ENCODE data around the gene ZNF169. TPM values are rescaled to one million over a fixed set of nuclear protein-coding genes. Genes with fewer than 3 reads are reported as not detected.
"Not testable (repeated sequence)": the region's sequence is repeated elsewhere in the genome, so short reads cannot be mapped to it uniquely, and the experiment has no call there.

ZNF169 gene
- total and polyA plus RNA-seq, 2 donors (not counting 1 experiment from before 2014, with no cell fraction given), result 1.8 to 3.5 TPM

DNA sequence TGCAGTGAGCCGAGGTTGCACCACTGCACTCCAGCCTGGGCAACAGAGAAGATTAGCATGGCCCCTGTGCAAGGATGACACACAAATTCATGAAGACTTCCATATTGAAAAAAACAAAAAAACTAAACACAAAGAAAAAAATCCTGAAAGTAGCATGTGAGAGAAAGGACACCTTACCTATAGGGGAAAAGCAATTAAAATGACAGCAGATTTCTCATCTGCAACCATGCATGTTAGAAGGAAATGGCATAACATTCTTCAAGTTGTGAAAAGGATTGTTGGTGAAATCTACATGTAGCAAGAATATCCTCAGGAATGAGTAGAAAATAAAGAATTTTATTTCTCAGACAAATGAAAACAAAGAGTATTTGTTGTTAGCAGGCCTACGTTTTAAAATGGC, 13.4 kb upstream of the ZNF169 start:
- TF ChIP-seq, protein P1, sequence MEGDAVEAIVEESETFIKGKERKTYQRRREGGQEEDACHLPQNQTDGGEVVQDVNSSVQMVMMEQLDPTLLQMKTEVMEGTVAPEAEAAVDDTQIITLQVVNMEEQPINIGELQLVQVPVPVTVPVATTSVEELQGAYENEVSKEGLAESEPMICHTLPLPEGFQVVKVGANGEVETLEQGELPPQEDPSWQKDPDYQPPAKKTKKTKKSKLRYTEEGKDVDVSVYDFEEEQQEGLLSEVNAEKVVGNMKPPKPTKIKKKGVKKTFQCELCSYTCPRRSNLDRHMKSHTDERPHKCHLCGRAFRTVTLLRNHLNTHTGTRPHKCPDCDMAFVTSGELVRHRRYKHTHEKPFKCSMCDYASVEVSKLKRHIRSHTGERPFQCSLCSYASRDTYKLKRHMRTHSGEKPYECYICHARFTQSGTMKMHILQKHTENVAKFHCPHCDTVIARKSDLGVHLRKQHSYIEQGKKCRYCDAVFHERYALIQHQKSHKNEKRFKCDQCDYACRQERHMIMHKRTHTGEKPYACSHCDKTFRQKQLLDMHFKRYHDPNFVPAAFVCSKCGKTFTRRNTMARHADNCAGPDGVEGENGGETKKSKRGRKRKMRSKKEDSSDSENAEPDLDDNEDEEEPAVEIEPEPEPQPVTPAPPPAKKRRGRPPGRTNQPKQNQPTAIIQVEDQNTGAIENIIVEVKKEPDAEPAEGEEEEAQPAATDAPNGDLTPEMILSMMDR (conservative IDR thresholded peaks at IDR 0.05 in 1 of 2, IDR thresholded peaks at IDR 0.05 in 1 of 2; ENCODE audit: low read depth in 1 of 2, low read length in 2 of 2), result no peak
- Histone ChIP-seq H3K36me3 (ENCODE audit: control insufficient read depth, insufficient read depth, low read length) (no peaks in the 10 kb centered on the region), H3K27ac (ENCODE audit: insufficient read depth, low read length) (no peak overlapping the region), H2AFZ (ENCODE audit: low read length) (no peak overlapping the region), H3K27me3 (ENCODE audit: control insufficient read depth, insufficient read depth, low read length) (no peaks in the 10 kb centered on the region), H3K4me2 (ENCODE audit: extremely low read depth, insufficient read depth, low read length) (no peak overlapping the region), H3K9me3 (ENCODE audit: control insufficient read depth, insufficient read depth, low read depth, low read length) (no peaks in the 10 kb centered on the region), H3K9ac (ENCODE audit: insufficient read depth, low read length) (no peak overlapping the region), H4K20me1 (ENCODE audit: control insufficient read depth, extremely low read depth, insufficient read depth, low read length) (no peaks in the 10 kb centered on the region), H3K4me3 (replicated peaks in 1 of 4; ENCODE audit: control extremely low read depth in 1 of 4, insufficient read depth in 1 of 4, low read depth in 3 of 4, low read length in 4 of 4) (no peak overlapping the region), H3K4me1 (ENCODE audit: control insufficient read depth, extremely low read depth, insufficient read depth, low read length) (no peaks in the 10 kb centered on the region), H3K79me2 (ENCODE audit: control insufficient read depth, insufficient read depth, low read length) (no peaks in the 10 kb centered on the region)
- no peak for DNase-seq (ENCODE audit: low read depth in 2 of 2)

DNA sequence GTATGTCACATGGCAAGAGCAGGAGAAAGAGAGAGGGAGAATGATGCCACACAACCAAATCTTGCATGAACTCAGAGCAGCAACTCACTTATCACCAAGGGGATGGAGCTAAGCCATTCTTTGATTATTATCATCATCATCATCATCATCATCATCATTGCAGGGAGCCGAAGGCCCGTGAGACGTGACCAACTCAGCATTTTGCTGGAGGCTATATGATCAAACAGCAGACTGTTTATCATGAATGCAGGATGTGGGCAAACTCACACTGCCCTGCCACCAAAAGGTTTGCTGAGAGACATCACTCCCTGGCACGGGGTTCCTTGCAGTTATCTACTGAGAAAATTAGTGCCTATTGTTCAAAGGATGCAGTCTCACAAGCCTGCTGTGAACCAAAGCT, 8.6 kb upstream of the ZNF169 start:
- no peaks in the 10 kb centered on the region for H4K20me1 ChIP-seq (ENCODE audit: control insufficient read depth, extremely low read depth, insufficient read depth, low read length)
- no peak overlapping the region for H3K4me3 ChIP-seq (replicated peaks in 1 of 4; ENCODE audit: control extremely low read depth in 1 of 4, insufficient read depth in 1 of 4, low read depth in 3 of 4, low read length in 4 of 4)
- no peak for DNase-seq (ENCODE audit: low read depth in 2 of 2)
- H3K9me3 ChIP-seq (ENCODE audit: control insufficient read depth, insufficient read depth, low read depth, low read length), result no peaks in the 10 kb centered on the region
- no peak overlapping the region for H3K4me2 ChIP-seq (ENCODE audit: extremely low read depth, insufficient read depth, low read length)
- H2AFZ ChIP-seq (ENCODE audit: low read length), result no peak overlapping the region
- H3K27ac ChIP-seq (ENCODE audit: insufficient read depth, low read length), result no peak overlapping the region
- H3K4me1 ChIP-seq (ENCODE audit: control insufficient read depth, extremely low read depth, insufficient read depth, low read length), result no peaks in the 10 kb centered on the region
- H3K9ac ChIP-seq (ENCODE audit: insufficient read depth, low read length), result no peak overlapping the region
- TF ChIP-seq EZH2 (IDR thresholded peaks at IDR 0.05; ENCODE audit: low read length, missing control alignments), result no peak
- TF ChIP-seq, protein P1 (conservative IDR thresholded peaks at IDR 0.05 in 1 of 2, IDR thresholded peaks at IDR 0.05 in 1 of 2; ENCODE audit: low read depth in 1 of 2, low read length in 2 of 2), result no peak
- H3K36me3 ChIP-seq (ENCODE audit: control insufficient read depth, insufficient read depth, low read length), result no peaks in the 10 kb centered on the region
- H3K79me2 ChIP-seq (ENCODE audit: control insufficient read depth, insufficient read depth, low read length), result no peaks in the 10 kb centered on the region
- H3K27me3 ChIP-seq (ENCODE audit: control insufficient read depth, insufficient read depth, low read length), result no peaks in the 10 kb centered on the region

DNA sequence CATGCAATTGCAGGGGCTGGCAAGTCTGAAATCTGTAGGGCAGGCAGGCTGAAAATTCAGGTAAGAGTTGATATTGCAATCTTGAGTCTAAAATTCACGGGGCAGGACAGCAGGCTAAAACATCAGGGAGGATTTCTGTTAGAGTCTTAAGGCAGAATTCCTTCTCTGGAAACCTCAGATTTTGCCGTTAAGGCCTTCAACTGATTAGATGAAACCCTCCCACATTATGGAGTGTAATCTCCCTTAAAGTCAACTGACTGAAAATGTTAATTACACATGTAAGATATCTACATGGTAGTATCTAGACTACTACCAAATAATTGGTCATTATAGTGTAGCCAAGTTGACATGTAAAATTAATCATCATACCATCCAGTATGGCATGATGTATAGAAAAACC, 3.1 kb upstream of the ZNF169 start:
- DNase-seq (ENCODE audit: low read depth in 2 of 2), result no peak
- H3K79me2 ChIP-seq (ENCODE audit: control insufficient read depth, insufficient read depth, low read length), result peaks cover 9% of the 10 kb centered on the region
- H4K20me1 ChIP-seq (ENCODE audit: control insufficient read depth, extremely low read depth, insufficient read depth, low read length), result no peaks in the 10 kb centered on the region
- no peak overlapping the region for H3K27ac ChIP-seq (ENCODE audit: insufficient read depth, low read length)
- H3K4me3 ChIP-seq (replicated peaks in 1 of 4; ENCODE audit: control extremely low read depth in 1 of 4, insufficient read depth in 1 of 4, low read depth in 3 of 4, low read length in 4 of 4), result no peak overlapping the region
- H3K36me3 ChIP-seq (ENCODE audit: control insufficient read depth, insufficient read depth, low read length), result no peaks in the 10 kb centered on the region
- no peak overlapping the region for H3K9ac ChIP-seq (ENCODE audit: insufficient read depth, low read length)
- H3K4me2 ChIP-seq (ENCODE audit: extremely low read depth, insufficient read depth, low read length), result no peak overlapping the region
- no peaks in the 10 kb centered on the region for H3K27me3 ChIP-seq (ENCODE audit: control insufficient read depth, insufficient read depth, low read length)
- TF ChIP-seq, protein P1 (conservative IDR thresholded peaks at IDR 0.05 in 1 of 2, IDR thresholded peaks at IDR 0.05 in 1 of 2; ENCODE audit: low read depth in 1 of 2, low read length in 2 of 2), result no peak
- TF ChIP-seq EZH2 (IDR thresholded peaks at IDR 0.05; ENCODE audit: low read length, missing control alignments), result no peak
- no peaks in the 10 kb centered on the region for H3K4me1 ChIP-seq (ENCODE audit: control insufficient read depth, extremely low read depth, insufficient read depth, low read length)
- no peaks in the 10 kb centered on the region for H3K9me3 ChIP-seq (ENCODE audit: control insufficient read depth, insufficient read depth, low read depth, low read length)
- H2AFZ ChIP-seq (ENCODE audit: low read length), result no peak overlapping the region

DNA sequence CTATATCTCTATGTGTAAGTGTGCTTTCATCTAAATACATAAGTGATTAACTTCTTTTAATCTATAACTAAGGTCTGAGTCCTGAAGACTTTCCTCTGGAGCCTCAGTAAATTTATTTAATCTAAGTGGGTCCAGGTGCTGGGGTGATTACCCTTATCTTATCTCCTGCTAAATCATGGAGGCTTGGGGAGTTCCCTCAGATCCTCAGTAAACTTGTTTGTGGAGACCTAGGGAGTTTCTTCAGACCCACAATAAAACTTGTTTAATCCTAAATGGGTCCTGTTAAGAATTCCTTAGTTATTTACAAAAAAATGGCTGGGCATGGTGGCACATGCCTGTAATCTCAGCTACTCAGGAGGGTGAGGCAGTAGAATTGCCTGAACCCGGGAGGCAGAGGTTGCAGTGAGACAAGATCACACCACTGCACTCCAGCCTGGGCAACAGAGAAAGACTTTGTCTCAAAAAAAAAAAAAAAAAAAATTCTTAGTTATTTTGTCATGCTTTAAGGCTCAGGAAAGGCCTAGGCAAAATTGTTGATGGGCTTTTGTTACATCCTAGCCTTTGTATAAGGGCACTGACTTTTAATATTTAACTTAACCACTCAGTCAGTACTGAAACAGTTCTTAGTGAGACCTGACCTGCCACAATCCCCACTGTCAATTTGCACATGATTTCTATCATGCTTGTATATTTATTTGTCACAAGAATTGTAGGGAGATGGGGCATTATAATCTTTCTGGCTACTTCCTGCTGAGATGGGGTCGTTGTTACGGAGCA, 6.7 kb downstream of the ZNF169 start:
- not testable (repeated sequence) for DNase-seq (ENCODE audit: low read depth in 2 of 2); H3K9me3 ChIP-seq (ENCODE audit: control insufficient read depth, insufficient read depth, low read depth, low read length); H3K27ac ChIP-seq (ENCODE audit: insufficient read depth, low read length); H3K27me3 ChIP-seq (ENCODE audit: control insufficient read depth, insufficient read depth, low read length); H3K79me2 ChIP-seq (ENCODE audit: control insufficient read depth, insufficient read depth, low read length); H3K36me3 ChIP-seq (ENCODE audit: control insufficient read depth, insufficient read depth, low read length); H4K20me1 ChIP-seq (ENCODE audit: control insufficient read depth, extremely low read depth, insufficient read depth, low read length); H3K4me2 ChIP-seq (ENCODE audit: extremely low read depth, insufficient read depth, low read length); H3K4me1 ChIP-seq (ENCODE audit: control insufficient read depth, extremely low read depth, insufficient read depth, low read length); H3K9ac ChIP-seq (ENCODE audit: insufficient read depth, low read length); H3K4me3 ChIP-seq (replicated peaks in 1 of 4; ENCODE audit: control extremely low read depth in 1 of 4, insufficient read depth in 1 of 4, low read depth in 3 of 4, low read length in 4 of 4); H2AFZ ChIP-seq (ENCODE audit: low read length)
